A673 (cell line): ENCODE results near the gene CD96. TPM values are rescaled to one million over a fixed set of nuclear protein-coding genes. Genes with fewer than 3 reads are reported as not detected.

Experiments used
- BruUV-seq: library from RNA; stranded (reverse); fragments of 400-500 nt; replicated peaks from 2 replicates; lab custom pipeline; 2021; lab: Mats Ljungman, UMichigan
- CTCF ChIA-PET: fragments of 300-600 bp; sonication (Branson Sonifier 250); formaldehyde crosslinking; loops from one replicate; lab custom pipeline; 2022; ENCODE audit warnings: antibody characterized with exemption; lab: Charles Lee
- POLR2A ChIA-PET: fragments of 300-600 bp; sonication (Branson Sonifier 250); formaldehyde crosslinking; loops from one replicate; lab custom pipeline; 2022; ENCODE audit warnings: antibody characterized with exemption; ENCODE audit not compliant: low non-redundant PET; lab: Charles Lee
- DNase-seq: peaks from one replicate; pipeline ENCODE4 v3.0.0-alpha.2; 2015; ENCODE audit warnings: low spot score
- H3K27ac ChIP-seq: fragments of 200-600 bp; sonication (generic); 2 replicates; pipeline ENCODE4 v1.5.1; 2016; ENCODE audit warnings: mixed run types, low read depth, mild to moderate bottlenecking, mixed read lengths, antibody characterized with exemption, low read length; ENCODE audit not compliant: poor library complexity, severe bottlenecking
- H3K27me3 ChIP-seq: fragments of 200-600 bp; sonication (generic); replicated peaks from 2 replicates; pipeline ENCODE4 v1.6.1; 2017; ENCODE audit warnings: mixed run types, low read depth, mild to moderate bottlenecking, mixed read lengths, antibody characterized with exemption, low read length; ENCODE audit not compliant: insufficient read depth, poor library complexity
- H3K36me3 ChIP-seq: fragments of 200-600 bp; sonication (generic); 2 replicates; pipeline ENCODE4 v1.6.1; 2016; ENCODE audit warnings: mixed run types, mild to moderate bottlenecking, mixed read lengths, antibody characterized with exemption, low read length; ENCODE audit not compliant: insufficient read depth, poor library complexity, severe bottlenecking
- H3K4me1 ChIP-seq: fragments of 200-600 bp; sonication (generic); 2 replicates; pipeline ENCODE4 v1.6.1; 2017; ENCODE audit warnings: mixed run types, mild to moderate bottlenecking, mixed read lengths, antibody characterized with exemption, low read length; ENCODE audit not compliant: insufficient read depth, poor library complexity, severe bottlenecking
- H3K4me3 ChIP-seq: fragments of 200-600 bp; sonication (generic); 2 replicates; pipeline ENCODE4 v1.5.1; 2016; ENCODE audit warnings: low read depth, mixed run types, mild to moderate bottlenecking, mixed read lengths, low read length; ENCODE audit not compliant: poor library complexity, severe bottlenecking
- H3K9me3 ChIP-seq: fragments of 200-600 bp; sonication (generic); 2 replicates; pipeline ENCODE4 v1.6.1; 2016; ENCODE audit warnings: mixed run types, low read depth, mild to moderate bottlenecking, mixed read lengths, antibody characterized with exemption, low read length; ENCODE audit not compliant: poor library complexity, severe bottlenecking
- EZH2 ChIP-seq: fragments of 200-600 bp; sonication (generic); IDR thresholded peaks from 2 replicates; pipeline ENCODE4 v1.6.1; 2017; ENCODE audit warnings: borderline replicate concordance, low read depth, mild to moderate bottlenecking, mixed read lengths, antibody characterized with exemption, low read length; ENCODE audit not compliant: poor library complexity, severe bottlenecking
- intact Hi-C: fragments of 100-400 bp; cut with micrococcal nuclease; formaldehyde crosslinking; loops from one replicate; pipeline ENCODE4 v1.10.0; 2022; ENCODE audit not compliant: unreplicated experiment
- total RNA-seq: library from RNA; stranded (reverse); gene quantifications from 2 replicates; pipeline ENCODE4 v1.2.3, GENCODE V29; 2021
- TF ChIP-seq, protein P1 (sequence below): fragments of 300-800, 200-600 bp; sonication (generic); conservative IDR thresholded peaks from 2 replicates; pipeline ENCODE4 v1.5.1; 2017; ENCODE audit warnings: low read depth, mild to moderate bottlenecking, antibody characterized with exemption, low read length, moderate library complexity, mixed read lengths

CD96 gene
- total RNA-seq, 1 experiment from 2014 or later = not detected

DNA sequence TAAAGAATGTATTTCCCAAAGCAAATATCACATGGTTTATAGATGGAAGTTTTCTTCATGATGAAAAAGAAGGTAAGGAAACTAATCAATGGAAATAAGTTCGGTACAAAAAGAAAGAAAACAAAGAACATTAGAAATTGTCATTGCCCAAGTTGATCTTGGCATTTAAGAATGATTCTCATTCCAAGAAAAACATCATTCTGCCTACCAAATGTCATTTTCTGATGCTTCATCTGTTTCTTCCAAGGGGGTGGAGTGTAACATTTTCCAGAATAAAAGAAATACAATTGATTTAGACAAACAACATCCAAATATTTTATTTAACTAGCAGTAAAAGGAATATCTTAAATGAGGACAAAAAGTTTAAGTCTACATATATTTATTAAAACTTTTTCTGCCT lies 56.1 kb downstream of the CD96 start:
- Histone ChIP-seq H3K4me1 (no peaks in the 10 kb centered on the region), H3K36me3 (no peaks in the 10 kb centered on the region), H3K27ac (no peak overlapping the region), H3K9me3 (no peaks in the 10 kb centered on the region), H3K4me3 (no peak overlapping the region), H3K27me3 (no peaks in the 10 kb centered on the region)
- no peak for DNase-seq
- intact Hi-C loops = no loop called here
- BruUV-seq = no TSS peak
- TF ChIP-seq, protein P1, sequence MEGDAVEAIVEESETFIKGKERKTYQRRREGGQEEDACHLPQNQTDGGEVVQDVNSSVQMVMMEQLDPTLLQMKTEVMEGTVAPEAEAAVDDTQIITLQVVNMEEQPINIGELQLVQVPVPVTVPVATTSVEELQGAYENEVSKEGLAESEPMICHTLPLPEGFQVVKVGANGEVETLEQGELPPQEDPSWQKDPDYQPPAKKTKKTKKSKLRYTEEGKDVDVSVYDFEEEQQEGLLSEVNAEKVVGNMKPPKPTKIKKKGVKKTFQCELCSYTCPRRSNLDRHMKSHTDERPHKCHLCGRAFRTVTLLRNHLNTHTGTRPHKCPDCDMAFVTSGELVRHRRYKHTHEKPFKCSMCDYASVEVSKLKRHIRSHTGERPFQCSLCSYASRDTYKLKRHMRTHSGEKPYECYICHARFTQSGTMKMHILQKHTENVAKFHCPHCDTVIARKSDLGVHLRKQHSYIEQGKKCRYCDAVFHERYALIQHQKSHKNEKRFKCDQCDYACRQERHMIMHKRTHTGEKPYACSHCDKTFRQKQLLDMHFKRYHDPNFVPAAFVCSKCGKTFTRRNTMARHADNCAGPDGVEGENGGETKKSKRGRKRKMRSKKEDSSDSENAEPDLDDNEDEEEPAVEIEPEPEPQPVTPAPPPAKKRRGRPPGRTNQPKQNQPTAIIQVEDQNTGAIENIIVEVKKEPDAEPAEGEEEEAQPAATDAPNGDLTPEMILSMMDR = no peak
- no peak for TF ChIP-seq EZH2
- ChIA-PET POLR2A (no interaction called here), CTCF (no interaction called here)

DNA sequence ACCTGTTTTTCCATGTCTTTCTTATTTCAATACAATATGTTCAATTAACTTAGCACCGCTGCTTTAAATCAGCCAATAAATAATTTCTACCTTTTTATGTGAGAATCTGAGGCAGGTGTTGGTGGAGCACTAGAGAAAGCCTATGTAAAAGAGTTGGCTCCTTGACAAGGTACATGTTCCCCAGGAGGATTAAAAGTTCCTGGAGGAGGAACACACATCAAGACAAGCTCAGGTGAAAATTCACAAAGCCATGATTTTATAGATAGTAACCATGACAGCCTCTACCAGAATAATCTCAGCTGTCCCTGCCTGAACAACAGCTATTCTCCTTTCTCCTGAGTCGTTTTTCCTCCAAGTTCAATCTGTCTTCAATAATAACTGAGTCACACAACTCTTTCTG lies 56.6 kb downstream of the CD96 start:
- POLR2A ChIA-PET = no interaction called here
- H3K4me1 ChIP-seq = no peaks in the 10 kb centered on the region
- no peak overlapping the region for H3K4me3 ChIP-seq
- TF ChIP-seq, protein P1 = no peak
- TF ChIP-seq EZH2 = no peak
- no peaks in the 10 kb centered on the region for H3K9me3 ChIP-seq
- BruUV-seq = no TSS peak
- H3K27ac ChIP-seq = no peak overlapping the region
- intact Hi-C loops = no loop called here
- no peaks in the 10 kb centered on the region for H3K27me3 ChIP-seq
- no peaks in the 10 kb centered on the region for H3K36me3 ChIP-seq
- CTCF ChIA-PET = no interaction called here
- DNase-seq = no peak

DNA sequence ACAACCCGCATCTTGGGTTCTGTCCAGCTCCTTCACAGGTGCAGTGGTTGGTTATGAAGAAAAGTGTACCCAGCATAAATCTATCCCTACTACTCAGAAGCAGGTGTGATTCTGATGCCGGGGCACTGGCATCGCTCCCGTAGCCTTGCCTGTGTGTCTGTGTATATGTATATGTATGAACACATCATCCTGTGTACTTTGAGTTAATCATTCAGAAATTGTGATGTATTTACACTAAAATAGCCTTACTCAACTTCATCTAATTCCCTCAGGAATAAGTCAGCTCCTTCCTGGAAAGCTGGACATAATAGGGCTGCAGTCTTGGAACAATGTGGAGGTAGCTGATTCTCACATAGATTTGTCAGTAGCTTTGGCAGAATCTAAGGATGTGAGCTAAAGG lies 59.8 kb downstream of the CD96 start:
- TF ChIP-seq, protein P1 = no peak
- no peak for TF ChIP-seq EZH2
- ChIA-PET POLR2A (no interaction called here), CTCF (no interaction called here)
- Histone ChIP-seq H3K27ac (no peak overlapping the region), H3K4me3 (no peak overlapping the region), H3K36me3 (no peaks in the 10 kb centered on the region), H3K9me3 (no peaks in the 10 kb centered on the region), H3K27me3 (no peaks in the 10 kb centered on the region), H3K4me1 (no peaks in the 10 kb centered on the region)
- no TSS peak for BruUV-seq
- intact Hi-C loops = no loop called here
- no peak for DNase-seq
